ENCODE results near the gene CD55.

- TF ChIP-seq, protein P1, sequence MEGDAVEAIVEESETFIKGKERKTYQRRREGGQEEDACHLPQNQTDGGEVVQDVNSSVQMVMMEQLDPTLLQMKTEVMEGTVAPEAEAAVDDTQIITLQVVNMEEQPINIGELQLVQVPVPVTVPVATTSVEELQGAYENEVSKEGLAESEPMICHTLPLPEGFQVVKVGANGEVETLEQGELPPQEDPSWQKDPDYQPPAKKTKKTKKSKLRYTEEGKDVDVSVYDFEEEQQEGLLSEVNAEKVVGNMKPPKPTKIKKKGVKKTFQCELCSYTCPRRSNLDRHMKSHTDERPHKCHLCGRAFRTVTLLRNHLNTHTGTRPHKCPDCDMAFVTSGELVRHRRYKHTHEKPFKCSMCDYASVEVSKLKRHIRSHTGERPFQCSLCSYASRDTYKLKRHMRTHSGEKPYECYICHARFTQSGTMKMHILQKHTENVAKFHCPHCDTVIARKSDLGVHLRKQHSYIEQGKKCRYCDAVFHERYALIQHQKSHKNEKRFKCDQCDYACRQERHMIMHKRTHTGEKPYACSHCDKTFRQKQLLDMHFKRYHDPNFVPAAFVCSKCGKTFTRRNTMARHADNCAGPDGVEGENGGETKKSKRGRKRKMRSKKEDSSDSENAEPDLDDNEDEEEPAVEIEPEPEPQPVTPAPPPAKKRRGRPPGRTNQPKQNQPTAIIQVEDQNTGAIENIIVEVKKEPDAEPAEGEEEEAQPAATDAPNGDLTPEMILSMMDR (conservative IDR thresholded peaks at IDR 0.05; ENCODE audit: low read depth, low read length): no peak
- no peak for TF ChIP-seq EZH2 (IDR thresholded peaks at IDR 0.05; ENCODE audit: low read length, unreplicated experiment)
Observed at GRCh38 chr1:207288315-207288714, 33.2 kb upstream of the CD55 start.

Measured in PC-3 (cell line).